Tibial nerve (tissue), 4 donors: ENCODE results near the gene KAT7. TPM values are rescaled to one million over a fixed set of nuclear protein-coding genes. Genes with fewer than 3 reads are reported as not detected.

Experiments used
- DNase-seq, 2 donors: peaks; one replicate each; pipeline ENCODE4 v3.0.0-alpha.2; 2019; ENCODE audit warnings: low spot score in 2 of 2
- H3K27ac ChIP-seq, 4 donors: fragments of 200-600 bp; sonication (generic) in 3 of 4; one replicate each; pipeline ENCODE4 v1.5.1; 2017 to 2019; ENCODE audit warnings: mild to moderate bottlenecking in 1 of 4
- H3K27me3 ChIP-seq, 2 donors: fragments of 200-600 bp; sonication (generic) in 1 of 2; one replicate each; pipeline versions ENCODE4 v1.5.1 to v1.6.0; 2017 to 2019
- H3K36me3 ChIP-seq, 3 donors: fragments of 200-600 bp; sonication (generic); one replicate each; pipeline ENCODE4 v1.5.1; 2018 to 2019
- H3K4me1 ChIP-seq, 4 donors: fragments of 200-600 bp; sonication (generic) in 3 of 4; one replicate each; pipeline ENCODE4 v1.5.1; 2017 to 2019
- H3K4me3 ChIP-seq, 4 donors: fragments of 200-600 bp; sonication (generic) in 3 of 4; one replicate each; pipeline ENCODE4 v1.5.1; 2017 to 2019; ENCODE audit warnings: mild to moderate bottlenecking in 1 of 4, moderate library complexity in 1 of 4
- H3K9me3 ChIP-seq, 4 donors: fragments of 200-600 bp; sonication (generic) in 3 of 4; one replicate each; pipeline ENCODE4 v1.5.1; 2017 to 2019
- CTCF ChIP-seq, 5 experiments: fragments of 200-600 bp in 3 of 5; fragments of 450-650 bp in 2 of 5; sonication (generic) in 3 of 5; IDR thresholded peaks; one replicate each; pipeline ENCODE4 v1.5.1; 2016 to 2019; ENCODE audit warnings: antibody characterized with exemption in 5 of 5, mild to moderate bottlenecking in 3 of 5, moderate library complexity in 2 of 5
- EP300 ChIP-seq, 2 donors: sonication (generic); formaldehyde crosslinking; IDR thresholded peaks; one replicate each; pipeline ENCODE4 v1.6.1; 2017; ENCODE audit warnings: antibody characterized with exemption in 2 of 2, mild to moderate bottlenecking in 1 of 2
- POLR2A ChIP-seq, 2 donors: fragments of 450-650 bp; IDR thresholded peaks; one replicate each; pipeline ENCODE4 v1.6.1; 2017; ENCODE audit warnings: antibody characterized with exemption in 2 of 2, mild to moderate bottlenecking in 2 of 2, moderate library complexity in 2 of 2
- WGBS, 2 donors: methylation state at CpG; one replicate each; pipeline ENCODE4 v1.1.5; 2018; 5-methylcytosine and 5-hydroxymethylcytosine counted together
- total RNA-seq, 4 donors: library from RNA; depleted of rRNA; stranded (reverse); fragments of >200 nt; gene quantifications; one replicate each; pipeline ENCODE4 v1.1.0, GENCODE V29; 2016

KAT7 gene
- total RNA-seq, 4 donors from 2014 or later, result 31.6 to 45.6 (median 42.0) TPM

GRCh38 chr17:49871211-49871610 is 82.7 kb downstream of the KAT7 start:
- no peak for DNase-seq
- 88 to 89% methylated on average over 7 of the region's 7 CpGs for WGBS, 2 donors
- no peak for TF ChIP-seq POLR2A (IDR thresholded peaks at IDR 0.05)
- TF ChIP-seq CTCF (IDR thresholded peaks at IDR 0.05), result no peak
- no peak for TF ChIP-seq EP300 (IDR thresholded peaks at IDR 0.05)
- Histone ChIP-seq H3K9me3 (no peaks in the 10 kb centered on the region), H3K27me3 (peaks cover 0 to 15% of the 10 kb centered on the region in 2 donors), H3K36me3 (no peaks in the 10 kb centered on the region), H3K4me1 (no peaks in the 10 kb centered on the region), H3K4me3 (no peak overlapping the region), H3K27ac (no peak overlapping the region)

DNA sequence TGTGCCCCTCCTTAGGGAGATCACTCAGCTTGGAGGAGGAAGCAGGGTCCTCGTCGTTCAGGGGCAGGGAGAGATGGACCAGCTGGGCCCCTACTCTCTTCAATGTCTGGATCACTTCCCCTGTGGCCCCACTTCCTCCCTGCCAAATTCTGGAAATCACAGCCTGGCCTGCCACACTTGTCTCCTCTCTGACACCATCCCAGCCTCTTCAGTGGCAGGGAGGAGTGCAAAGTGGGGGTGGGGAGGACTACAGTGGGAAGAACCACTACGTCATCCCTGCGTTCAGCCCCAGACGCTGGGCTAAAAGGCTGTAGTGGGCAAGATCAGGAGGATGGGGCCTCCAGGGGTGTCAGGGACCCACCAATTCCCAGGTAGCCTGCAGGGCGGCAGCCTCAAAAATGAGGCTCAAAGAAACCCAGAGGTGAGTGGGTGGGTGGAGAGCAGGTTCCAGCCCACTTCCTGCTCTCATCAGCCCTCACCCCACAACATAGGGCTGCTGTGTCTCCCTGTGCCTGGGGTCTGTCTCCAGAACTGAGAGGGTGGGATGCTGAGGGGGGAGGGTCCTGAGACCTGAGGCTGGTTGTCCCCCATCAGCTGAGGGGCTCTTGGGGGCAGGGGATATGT is 84.4 kb downstream of the KAT7 start:
- H3K4me3 ChIP-seq, result no peak overlapping the region
- WGBS, 2 donors, result 59 to 76% methylated on average over 6 of the region's 6 CpGs
- H3K27me3 ChIP-seq, result peaks cover 0 to 24% of the 10 kb centered on the region in 2 donors
- no peak overlapping the region for H3K27ac ChIP-seq
- TF ChIP-seq EP300 (IDR thresholded peaks at IDR 0.05) (no peak), POLR2A (IDR thresholded peaks at IDR 0.05) (no peak), CTCF (IDR thresholded peaks at IDR 0.05) (no peak)
- DNase-seq, result no peak
- H3K9me3 ChIP-seq, result no peaks in the 10 kb centered on the region
- no peaks in the 10 kb centered on the region for H3K4me1 ChIP-seq
- H3K36me3 ChIP-seq, result no peaks in the 10 kb centered on the region

- no peaks in the 10 kb centered on the region for H3K9me3 ChIP-seq
- no peaks in the 10 kb centered on the region for H3K4me1 ChIP-seq
- H3K4me3 ChIP-seq, result no peak overlapping the region
- no peak for DNase-seq
- H3K27me3 ChIP-seq, result peaks cover 0 to 27% of the 10 kb centered on the region in 2 donors
- no peak overlapping the region for H3K27ac ChIP-seq
- H3K36me3 ChIP-seq, result no peaks in the 10 kb centered on the region
- WGBS, 2 donors, result 70 to 73% methylated on average over 6 of the region's 6 CpGs
- TF ChIP-seq POLR2A (IDR thresholded peaks at IDR 0.05), result no peak
Measured at GRCh38 chr17:49873466-49873865, 85.0 kb downstream of the KAT7 start.

- DNase-seq, result no peak
- 63 to 79% methylated on average over 3 of the region's 3 CpGs for WGBS, 2 donors
- no peak overlapping the region for H3K27ac ChIP-seq
- no peak for TF ChIP-seq POLR2A (IDR thresholded peaks at IDR 0.05)
- no peak for TF ChIP-seq CTCF (IDR thresholded peaks at IDR 0.05)
- no peak for TF ChIP-seq EP300 (IDR thresholded peaks at IDR 0.05)
- H3K9me3 ChIP-seq, result no peaks in the 10 kb centered on the region
- H3K4me1 ChIP-seq, result no peaks in the 10 kb centered on the region
- H3K36me3 ChIP-seq, result no peaks in the 10 kb centered on the region
- H3K27me3 ChIP-seq, result peaks cover 0 to 27% of the 10 kb centered on the region in 2 donors
- no peak overlapping the region for H3K4me3 ChIP-seq
Measured at GRCh38 chr17:49873926-49874325, 85.4 kb downstream of the KAT7 start.

DNA sequence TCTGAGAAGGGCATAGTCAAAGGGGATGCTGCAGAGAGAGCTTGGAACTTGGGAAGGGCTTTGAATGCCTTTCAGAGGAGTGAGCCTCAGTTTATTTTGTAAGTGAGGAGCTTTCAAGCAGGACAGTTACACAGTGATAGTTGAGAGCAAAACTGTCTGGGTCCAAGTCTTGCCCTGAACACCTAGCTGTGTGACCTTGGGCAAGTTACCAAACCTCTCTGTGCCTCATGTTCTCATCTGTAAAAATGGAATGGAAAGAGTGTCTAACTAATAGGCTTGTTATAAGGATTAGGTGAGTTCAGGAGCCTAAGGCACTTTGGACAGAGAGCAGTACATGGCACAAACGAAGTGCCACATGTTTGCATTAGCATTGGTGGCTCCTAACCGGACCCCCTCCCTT is 86.4 kb downstream of the KAT7 start:
- Histone ChIP-seq H3K9me3 (no peaks in the 10 kb centered on the region), H3K27ac (no peak overlapping the region), H3K27me3 (peaks cover 0 to 37% of the 10 kb centered on the region in 2 donors), H3K4me1 (no peaks in the 10 kb centered on the region), H3K36me3 (no peaks in the 10 kb centered on the region), H3K4me3 (no peak overlapping the region)
- 76 to 80% methylated on average over 2 of the region's 2 CpGs for WGBS, 2 donors
- TF ChIP-seq EP300 (IDR thresholded peaks at IDR 0.05), result no peak
- no peak for DNase-seq

DNA sequence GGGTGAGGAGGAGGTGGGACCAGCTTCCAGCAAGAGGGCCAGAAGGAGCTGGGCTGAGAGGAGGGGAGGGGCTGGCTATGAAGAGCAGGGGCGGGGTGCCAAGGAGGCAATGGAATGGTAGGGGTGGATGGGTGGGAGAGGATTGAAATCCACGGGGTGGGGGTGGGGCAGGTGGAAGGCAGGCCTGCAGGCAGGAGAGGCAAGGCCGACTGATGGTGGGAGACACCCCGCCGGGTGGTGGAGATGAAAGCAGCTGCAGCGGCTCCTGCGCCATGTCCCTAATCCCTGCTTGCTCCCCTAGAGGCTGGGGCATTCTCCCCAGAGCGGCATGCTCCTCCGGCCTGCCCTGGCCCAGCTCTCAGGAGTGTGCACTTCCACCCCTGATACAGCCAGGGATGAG is 87.2 kb downstream of the KAT7 start:
- Histone ChIP-seq H3K9me3 (no peaks in the 10 kb centered on the region), H3K27me3 (peaks cover 0 to 44% of the 10 kb centered on the region in 2 donors), H3K36me3 (no peaks in the 10 kb centered on the region), H3K4me1 (peaks cover 0 to 6% (median 3%) of the 10 kb centered on the region in 4 donors), H3K4me3 (no peak overlapping the region), H3K27ac (no peak overlapping the region)
- no peak for TF ChIP-seq CTCF (IDR thresholded peaks at IDR 0.05)
- no peak for TF ChIP-seq EP300 (IDR thresholded peaks at IDR 0.05)
- TF ChIP-seq POLR2A (IDR thresholded peaks at IDR 0.05), result no peak
- 37 to 49% methylated on average over 8 to 9 of the region's 9 CpGs for WGBS, 2 donors
- DNase-seq, result no peak
